ENCODE results near the gene UXT. TPM values are rescaled to one million over a fixed set of nuclear protein-coding genes. Genes with fewer than 3 reads are reported as not detected.

UXT gene
- total and polyA plus RNA-seq, 2 donors (not counting 1 experiment from before 2014, with no cell fraction given), result 111 to 141 TPM

- peak overlapping the region; percentile 46 to 94 (median 58) for H3K4me3 ChIP-seq (replicated peaks in 1 of 4; ENCODE audit: control extremely low read depth in 1 of 4, insufficient read depth in 1 of 4, low read depth in 3 of 4, low read length in 4 of 4)
- no peaks in the 10 kb centered on the region for H3K27me3 ChIP-seq (ENCODE audit: control insufficient read depth, insufficient read depth, low read length)
- H3K79me2 ChIP-seq (ENCODE audit: control insufficient read depth, insufficient read depth, low read length), result peaks cover 4% of the 10 kb centered on the region
- no peaks in the 10 kb centered on the region for H4K20me1 ChIP-seq (ENCODE audit: control insufficient read depth, extremely low read depth, insufficient read depth, low read length)
- H3K9ac ChIP-seq (ENCODE audit: insufficient read depth, low read length), result peak overlapping the region; percentile 98
- H3K4me2 ChIP-seq (ENCODE audit: extremely low read depth, insufficient read depth, low read length), result peak overlapping the region; percentile 54
- peak overlapping the region; percentile 99 for H3K27ac ChIP-seq (ENCODE audit: insufficient read depth, low read length)
- no peaks in the 10 kb centered on the region for H3K9me3 ChIP-seq (ENCODE audit: control insufficient read depth, insufficient read depth, low read depth, low read length)
- H2AFZ ChIP-seq (ENCODE audit: low read length), result no peak overlapping the region
- peaks cover 2% of the 10 kb centered on the region for H3K4me1 ChIP-seq (ENCODE audit: control insufficient read depth, extremely low read depth, insufficient read depth, low read length)
- no peak for TF ChIP-seq EZH2 (IDR thresholded peaks at IDR 0.05; ENCODE audit: low read length, missing control alignments)
- TF ChIP-seq CTCF (conservative IDR thresholded peaks at IDR 0.05 in 1 of 2, IDR thresholded peaks at IDR 0.05 in 1 of 2; ENCODE audit: low read depth in 1 of 2, low read length in 2 of 2), result no peak
- no peak for DNase-seq (ENCODE audit: low read depth in 2 of 2)
- H3K36me3 ChIP-seq (ENCODE audit: control insufficient read depth, insufficient read depth, low read length), result no peaks in the 10 kb centered on the region
Measured at GRCh38 chrX:47658301-47658683, 688 bp downstream of the UXT start.

DNA sequence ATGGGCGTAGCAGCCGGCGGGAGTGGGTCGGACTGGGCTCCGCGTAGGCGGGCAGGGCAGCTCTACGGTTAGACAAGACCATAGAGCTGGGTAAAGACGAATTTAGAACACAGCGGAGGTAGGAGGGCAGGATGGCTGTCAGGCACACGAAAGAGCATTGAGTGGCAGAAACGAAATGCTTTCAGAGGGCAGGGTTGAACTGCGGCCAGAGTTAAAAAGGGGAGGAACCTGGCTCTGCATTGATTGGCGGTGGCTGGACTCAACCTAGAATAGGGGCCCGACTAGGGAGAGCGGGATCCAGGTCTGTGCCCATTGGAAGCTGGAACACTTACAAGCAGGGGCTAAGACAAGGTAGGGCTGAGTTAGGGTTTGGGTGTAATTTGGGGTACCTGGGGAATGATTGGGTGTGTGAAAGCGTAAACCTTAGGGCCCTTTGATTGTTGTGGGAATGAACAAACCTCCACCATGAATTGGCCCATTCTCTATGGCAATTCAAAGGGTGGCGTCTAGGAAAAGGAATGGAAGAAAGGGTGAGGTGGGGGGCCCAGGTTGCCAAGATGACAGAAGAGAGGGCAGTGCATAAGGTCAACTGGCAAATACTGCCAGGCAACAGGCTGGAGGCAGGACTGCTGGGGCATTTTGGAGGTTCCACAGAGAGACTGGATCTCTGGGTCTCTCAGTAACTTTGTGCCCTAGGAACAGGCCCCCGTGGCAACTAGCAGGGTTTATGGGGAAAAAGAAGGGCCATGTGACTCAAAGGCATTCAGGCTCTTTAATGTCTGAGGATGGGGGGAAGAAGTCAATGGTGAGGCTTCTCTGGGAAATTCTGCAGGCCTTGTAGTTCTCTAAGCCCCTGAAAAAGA lies 7.7 kb downstream of the UXT start:
- H4K20me1 ChIP-seq (ENCODE audit: control insufficient read depth, extremely low read depth, insufficient read depth, low read length), result no peaks in the 10 kb centered on the region
- H3K9me3 ChIP-seq (ENCODE audit: control insufficient read depth, insufficient read depth, low read depth, low read length), result no peaks in the 10 kb centered on the region
- H3K79me2 ChIP-seq (ENCODE audit: control insufficient read depth, insufficient read depth, low read length), result peaks cover 23% of the 10 kb centered on the region
- H3K27ac ChIP-seq (ENCODE audit: insufficient read depth, low read length), result peak overlapping the region; percentile 66
- DNase-seq (ENCODE audit: low read depth in 2 of 2), result no peak
- peaks cover 2% of the 10 kb centered on the region for H3K4me1 ChIP-seq (ENCODE audit: control insufficient read depth, extremely low read depth, insufficient read depth, low read length)
- peak overlapping the region; percentile 31 for H2AFZ ChIP-seq (ENCODE audit: low read length)
- H3K9ac ChIP-seq (ENCODE audit: insufficient read depth, low read length), result peak overlapping the region; percentile 50
- peaks cover 5% of the 10 kb centered on the region for H3K36me3 ChIP-seq (ENCODE audit: control insufficient read depth, insufficient read depth, low read length)
- peak overlapping the region; percentile 24 to 57 (median 46) for H3K4me3 ChIP-seq (replicated peaks in 1 of 4; ENCODE audit: control extremely low read depth in 1 of 4, insufficient read depth in 1 of 4, low read depth in 3 of 4, low read length in 4 of 4)
- TF ChIP-seq CTCF (conservative IDR thresholded peaks at IDR 0.05 in 1 of 2, IDR thresholded peaks at IDR 0.05 in 1 of 2; ENCODE audit: low read depth in 1 of 2, low read length in 2 of 2), result no peak
- no peak for TF ChIP-seq EZH2 (IDR thresholded peaks at IDR 0.05; ENCODE audit: low read length, missing control alignments)
- H3K4me2 ChIP-seq (ENCODE audit: extremely low read depth, insufficient read depth, low read length), result peak overlapping the region; percentile 66
- no peaks in the 10 kb centered on the region for H3K27me3 ChIP-seq (ENCODE audit: control insufficient read depth, insufficient read depth, low read length)

DNA sequence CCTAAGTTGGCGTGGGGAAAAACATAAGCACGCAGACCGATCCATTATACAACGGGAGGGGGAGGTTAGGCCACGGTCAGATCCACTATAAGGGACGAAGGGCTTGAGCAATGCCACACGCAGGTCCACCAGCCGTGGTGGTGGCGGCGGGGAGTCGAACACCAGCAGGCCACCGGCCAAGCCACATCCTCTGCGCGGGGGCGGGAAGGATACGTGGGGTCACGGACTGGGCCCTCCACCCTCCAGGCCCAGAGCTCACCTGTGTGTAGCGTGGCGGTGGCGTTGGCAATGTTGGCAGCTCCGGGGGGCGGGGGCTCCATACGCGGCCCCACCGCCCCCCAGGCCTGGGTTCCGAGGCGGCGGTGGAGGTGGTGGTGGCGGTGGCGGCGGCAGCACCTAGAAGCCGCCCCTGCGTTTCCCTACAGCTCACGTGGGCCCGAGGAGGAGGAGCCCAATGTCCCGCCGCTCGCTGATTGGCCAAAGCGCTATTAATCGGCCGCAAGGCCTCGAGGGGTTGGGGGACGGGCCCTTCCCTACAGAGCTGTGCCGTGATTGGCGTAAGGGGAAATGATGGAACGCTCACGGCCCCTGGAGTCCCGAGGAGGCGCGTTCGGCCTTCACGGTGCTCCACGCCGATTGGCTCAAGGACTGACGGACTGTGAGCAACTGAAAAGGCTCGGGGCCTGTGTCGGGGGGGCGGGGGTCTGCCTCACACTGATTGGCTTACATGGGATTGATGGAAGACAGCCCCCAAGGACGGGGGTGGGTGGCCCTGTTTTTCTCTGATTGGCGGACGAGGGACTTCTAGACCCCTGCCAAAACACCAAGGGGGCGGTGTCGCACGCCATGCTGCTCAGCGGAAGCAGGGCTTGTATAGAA lies 8.6 kb downstream of the UXT start, which contains the start of gene ELK1:
ELK1 (minus strand) TSS at position 400 of the 879 bp plus-strand sequence. CDS start 9,122 bp downstream, outside the sequence.
- Histone ChIP-seq H3K4me3 (replicated peaks in 1 of 4; ENCODE audit: control extremely low read depth in 1 of 4, insufficient read depth in 1 of 4, low read depth in 3 of 4, low read length in 4 of 4) (peak within 1 kb of the TSS; percentile 65 to 77 (median 73)), H3K36me3 (ENCODE audit: control insufficient read depth, insufficient read depth, low read length) (peaks cover 5% of the 10 kb centered on the region), H3K79me2 (ENCODE audit: control insufficient read depth, insufficient read depth, low read length) (peaks cover 23% of the 10 kb centered on the region), H3K27ac (ENCODE audit: insufficient read depth, low read length) (peak within 1 kb of the TSS; percentile 89), H3K4me1 (ENCODE audit: control insufficient read depth, extremely low read depth, insufficient read depth, low read length) (peaks cover 2% of the 10 kb centered on the region), H3K9ac (ENCODE audit: insufficient read depth, low read length) (peak within 1 kb of the TSS; percentile 84), H3K9me3 (ENCODE audit: control insufficient read depth, insufficient read depth, low read depth, low read length) (no peaks in the 10 kb centered on the region), H3K4me2 (ENCODE audit: extremely low read depth, insufficient read depth, low read length) (peak within 1 kb of the TSS; percentile 79), H4K20me1 (ENCODE audit: control insufficient read depth, extremely low read depth, insufficient read depth, low read length) (no peaks in the 10 kb centered on the region), H2AFZ (ENCODE audit: low read length) (peak within 1 kb of the TSS; percentile 31), H3K27me3 (ENCODE audit: control insufficient read depth, insufficient read depth, low read length) (no peaks in the 10 kb centered on the region)
- DNase-seq (ENCODE audit: low read depth in 2 of 2), result peak; percentile 98 to 99
- no peak for TF ChIP-seq EZH2 (IDR thresholded peaks at IDR 0.05; ENCODE audit: low read length, missing control alignments)
- no peak for TF ChIP-seq CTCF (conservative IDR thresholded peaks at IDR 0.05 in 1 of 2, IDR thresholded peaks at IDR 0.05 in 1 of 2; ENCODE audit: low read depth in 1 of 2, low read length in 2 of 2)
